Effector memory CD4-positive, alpha-beta T cell (primary cell): Measurements from ENCODE around the gene EOLA2.
"Not testable (repeated sequence)": the region's sequence is repeated elsewhere in the genome, so short reads cannot be mapped to it uniquely, and the experiment has no call there.

Experiments used
- DNase-seq, 3 donors: peaks; one replicate each; pipeline ENCODE4 v3.0.0-alpha.2; 2020
- H3K27ac ChIP-seq: 2 replicates; pipeline ENCODE4 v1.7.0; 2013; ENCODE audit warnings: mild to moderate bottlenecking, low read length, moderate library complexity; ENCODE audit not compliant: insufficient read depth, poor library complexity, severe bottlenecking
- H3K27me3 ChIP-seq: replicated peaks from 2 replicates; pipeline ENCODE4 v1.7.0; 2013; ENCODE audit warnings: mild to moderate bottlenecking, low read length; ENCODE audit not compliant: insufficient read depth, control insufficient read depth, poor library complexity, severe bottlenecking
- H3K36me3 ChIP-seq: 2 replicates; pipeline ENCODE4 v1.7.0; 2013; ENCODE audit warnings: mild to moderate bottlenecking, low read length, moderate library complexity; ENCODE audit not compliant: control insufficient read depth, insufficient read depth
- H3K4me1 ChIP-seq: 2 replicates; pipeline ENCODE4 v1.7.0; 2013; ENCODE audit warnings: low read length, mild to moderate bottlenecking; ENCODE audit not compliant: control insufficient read depth, insufficient read depth, poor library complexity, severe bottlenecking
- H3K4me3 ChIP-seq: 2 replicates; pipeline ENCODE4 v1.7.0; 2013; ENCODE audit warnings: low read length, low read depth, mild to moderate bottlenecking; ENCODE audit not compliant: insufficient read depth, poor library complexity, severe bottlenecking
- H3K9me3 ChIP-seq: 2 replicates; pipeline ENCODE4 v1.7.0; 2013; ENCODE audit warnings: mild to moderate bottlenecking, low read length, moderate library complexity; ENCODE audit not compliant: control insufficient read depth

EOLA2 gene

GRCh38 chrX:149933547-149933946 is 4.7 kb downstream of the EOLA2 start:
- H3K27me3 ChIP-seq, DNase-seq, H3K36me3 ChIP-seq, H3K4me1 ChIP-seq, H3K9me3 ChIP-seq, H3K27ac ChIP-seq, H3K4me3 ChIP-seq: not testable (repeated sequence)

- not testable (repeated sequence) for H3K36me3 ChIP-seq, H3K27ac ChIP-seq, H3K9me3 ChIP-seq, H3K4me1 ChIP-seq, DNase-seq, H3K27me3 ChIP-seq, H3K4me3 ChIP-seq
Observed at GRCh38 chrX:149932970-149933369, 5.3 kb downstream of the EOLA2 start.

- not testable (repeated sequence) for H3K4me3 ChIP-seq, DNase-seq, H3K4me1 ChIP-seq
Observed at GRCh38 chrX:149932150-149932549, 6.1 kb downstream of the EOLA2 start.

GRCh38 chrX:149931355-149931754 is 6.9 kb downstream of the EOLA2 start:
- H3K4me1 ChIP-seq, DNase-seq, H3K27ac ChIP-seq, H3K36me3 ChIP-seq, H3K27me3 ChIP-seq, H3K4me3 ChIP-seq, H3K9me3 ChIP-seq: not testable (repeated sequence)

More at GRCh38 chrX:149932150-149932549, 6.1 kb downstream of the EOLA2 start:
- H3K27me3 ChIP-seq, H3K9me3 ChIP-seq, H3K36me3 ChIP-seq, H3K27ac ChIP-seq: not testable (repeated sequence)

GRCh38 chrX:149929400-149929799 is 8.9 kb downstream of the EOLA2 start, which contains the start of gene HSFX4:
HSFX4 (plus strand) TSS chrX:149929573; CDS start chrX:149929645, 72 bp downstream.
- not testable (repeated sequence) for H3K9me3 ChIP-seq, H3K4me3 ChIP-seq, H3K27me3 ChIP-seq, H3K36me3 ChIP-seq, H3K4me1 ChIP-seq, H3K27ac ChIP-seq, DNase-seq

GRCh38 chrX:149928635-149929034 is 9.7 kb downstream of the EOLA2 start:
- not testable (repeated sequence) for H3K9me3 ChIP-seq, H3K27ac ChIP-seq, H3K36me3 ChIP-seq, DNase-seq, H3K4me1 ChIP-seq, H3K27me3 ChIP-seq, H3K4me3 ChIP-seq

GRCh38 chrX:149927964-149928258 is 10.4 kb downstream of the EOLA2 start:
- H3K4me3 ChIP-seq, H3K36me3 ChIP-seq, DNase-seq, H3K27ac ChIP-seq, H3K27me3 ChIP-seq, H3K4me1 ChIP-seq, H3K9me3 ChIP-seq: not testable (repeated sequence)

- DNase-seq, result not testable (repeated sequence)
Observed at GRCh38 chrX:149927245-149927963, 10.9 kb downstream of the EOLA2 start.

GRCh38 chrX:149924434-149924833 is 13.9 kb downstream of the EOLA2 start:
- not testable (repeated sequence) for H3K27ac ChIP-seq, H3K36me3 ChIP-seq, H3K9me3 ChIP-seq, H3K4me1 ChIP-seq, H3K27me3 ChIP-seq, H3K4me3 ChIP-seq, DNase-seq

More at GRCh38 chrX:149927245-149927963, 10.9 kb downstream of the EOLA2 start:
- not testable (repeated sequence) for H3K36me3 ChIP-seq, H3K27ac ChIP-seq, H3K4me1 ChIP-seq, H3K4me3 ChIP-seq, H3K9me3 ChIP-seq, H3K27me3 ChIP-seq

- DNase-seq, result not testable (repeated sequence)
Observed at GRCh38 chrX:149923836-149924235, 14.5 kb downstream of the EOLA2 start.

More at GRCh38 chrX:149923836-149924235, 14.5 kb downstream of the EOLA2 start:
- not testable (repeated sequence) for H3K4me1 ChIP-seq, H3K27me3 ChIP-seq, H3K27ac ChIP-seq, H3K4me3 ChIP-seq, H3K36me3 ChIP-seq, H3K9me3 ChIP-seq
